Neural cell (in vitro differentiated cells): ENCODE measurements around the gene ALDH7A1. TPM values are rescaled to one million over a fixed set of nuclear protein-coding genes. Genes with fewer than 3 reads are reported as not detected.

Experiments used
- H2AFZ ChIP-seq: fragments of 200-600, 300-800 bp; sonication (generic), shearing (Covaris generic); 2 replicates; pipeline ENCODE4 v1.6.0; 2014; ENCODE audit warnings: low read depth, mild to moderate bottlenecking, antibody characterized with exemption, low read length, moderate library complexity
- H3F3A ChIP-seq: fragments of 200-600 bp; shearing (Covaris generic); 2 replicates; pipeline ENCODE4 v1.6.1; 2016; ENCODE audit warnings: mild to moderate bottlenecking, moderate library complexity, mixed read lengths, antibody characterized with exemption, low read length; ENCODE audit not compliant: insufficient read depth, poor library complexity, severe bottlenecking
- H3K27ac ChIP-seq: fragments of 200-600, 300-800 bp; sonication (generic), shearing (Covaris generic); 2 replicates; pipeline ENCODE4 v1.5.1; 2014; ENCODE audit warnings: mild to moderate bottlenecking, low read length, moderate library complexity
- H3K27me3 ChIP-seq: fragments of 300-800, 200-600 bp; sonication (generic), shearing (Covaris generic); 2 replicates; pipeline ENCODE4 v1.6.0; 2014; ENCODE audit warnings: mild to moderate bottlenecking, low read depth, low read length, moderate library complexity; ENCODE audit not compliant: insufficient read depth
- H3K36me3 ChIP-seq: fragments of 300-800, 200-600 bp; sonication (generic), shearing (Covaris generic); 2 replicates; pipeline ENCODE4 v1.5.1; 2014; ENCODE audit warnings: mild to moderate bottlenecking, antibody characterized with exemption, low read length, moderate library complexity; ENCODE audit not compliant: insufficient read depth
- H3K4me2 ChIP-seq: fragments of 300-800, 200-600 bp; sonication (generic), shearing (Covaris generic); 2 replicates; pipeline ENCODE4 v1.6.0; 2014; ENCODE audit warnings: mild to moderate bottlenecking, low read length
- H3K4me3 ChIP-seq: fragments of 300-800, 200-600 bp; sonication (generic), shearing (Covaris generic); 2 replicates; pipeline ENCODE4 v1.5.1; 2014; ENCODE audit warnings: mild to moderate bottlenecking, low read length, moderate library complexity
- H3K79me2 ChIP-seq: fragments of 200-600 bp; shearing (Covaris generic); replicated peaks from 2 replicates; pipeline ENCODE4 v1.6.0; 2014; ENCODE audit warnings: mild to moderate bottlenecking, low read length, moderate library complexity; ENCODE audit not compliant: insufficient read depth
- H3K9ac ChIP-seq: fragments of 300-800, 200-600 bp; sonication (generic), shearing (Covaris generic); 2 replicates; pipeline ENCODE4 v1.6.1; 2016; ENCODE audit warnings: mild to moderate bottlenecking, low read length, mixed read lengths
- H3K9me2 ChIP-seq: fragments of 200-600 bp; shearing (Covaris generic); 2 replicates; pipeline ENCODE4 v1.6.1; 2016; ENCODE audit warnings: mild to moderate bottlenecking, low read length, mixed read lengths; ENCODE audit not compliant: insufficient read depth
- H3K9me3 ChIP-seq: fragments of 200-600, 300-800 bp; sonication (generic), shearing (Covaris generic); 2 replicates; pipeline ENCODE4 v1.6.1; 2016; ENCODE audit warnings: mild to moderate bottlenecking, mixed run types, low read length, moderate library complexity, mixed read lengths
- H4K20me1 ChIP-seq: fragments of 200-600 bp; shearing (Covaris generic); 2 replicates; pipeline ENCODE4 v1.6.1; 2016; ENCODE audit warnings: mild to moderate bottlenecking, mixed run types; ENCODE audit not compliant: insufficient read depth
- EP300 ChIP-seq: fragments of 450-650 bp; conservative IDR thresholded peaks from 2 replicates; pipeline ENCODE4 v1.6.1; 2014; ENCODE audit warnings: antibody characterized with exemption, mild to moderate bottlenecking, moderate library complexity; ENCODE audit not compliant: poor library complexity, severe bottlenecking
- EZH2 ChIP-seq: fragments of 200-600, 300-800 bp; shearing (Covaris generic), sonication (generic); IDR thresholded peaks from 2 replicates; pipeline ENCODE4 v1.6.1; 2014; ENCODE audit warnings: antibody characterized with exemption, low read length, borderline replicate concordance, mild to moderate bottlenecking; ENCODE audit not compliant: insufficient read depth, poor library complexity, severe bottlenecking
- MXI1 ChIP-seq: fragments of 450-650 bp; conservative IDR thresholded peaks from 2 replicates; pipeline ENCODE4 v1.6.1; 2014; ENCODE audit warnings: antibody characterized with exemption, mild to moderate bottlenecking; ENCODE audit not compliant: poor library complexity, severe bottlenecking
- POLR2AphosphoS5 ChIP-seq: IDR thresholded peaks from 2 replicates; pipeline ENCODE4 v1.6.1; 2012
- RAD21 ChIP-seq: fragments of 450-650 bp; conservative IDR thresholded peaks from 2 replicates; pipeline ENCODE4 v1.6.1; 2014; ENCODE audit warnings: antibody characterized with exemption, mild to moderate bottlenecking, moderate library complexity
- SMC3 ChIP-seq: fragments of 450-650 bp; conservative IDR thresholded peaks from 2 replicates; pipeline ENCODE4 v1.6.1; 2014; ENCODE audit warnings: antibody characterized with exemption, mild to moderate bottlenecking, moderate library complexity; ENCODE audit not compliant: poor library complexity
- TAF1 ChIP-seq: IDR thresholded peaks from 2 replicates; pipeline ENCODE4 v1.6.1; 2012; ENCODE audit warnings: low read depth
- polyA plus RNA-seq: library from polyadenylated mRNA; depleted of rRNA; stranded (reverse); fragments of >200 nt; gene quantifications from 2 replicates; pipeline ENCODE4 v1.2.3, GENCODE V29; 2014
- TF ChIP-seq, protein P1 (sequence below): fragments of 450-650 bp; IDR thresholded peaks from 2 replicates; pipeline ENCODE4 v1.5.1; 2014; ENCODE audit warnings: antibody characterized with exemption, mild to moderate bottlenecking, moderate library complexity; ENCODE audit not compliant: poor library complexity, severe bottlenecking
- TF ChIP-seq, protein P2 (sequence below): IDR thresholded peaks from 2 replicates; pipeline ENCODE4 v1.6.1; 2012; ENCODE audit warnings: borderline replicate concordance

The ALDH7A1 gene
- polyA plus RNA-seq, 1 donor from 2014 or later: 23.4 TPM

DNA sequence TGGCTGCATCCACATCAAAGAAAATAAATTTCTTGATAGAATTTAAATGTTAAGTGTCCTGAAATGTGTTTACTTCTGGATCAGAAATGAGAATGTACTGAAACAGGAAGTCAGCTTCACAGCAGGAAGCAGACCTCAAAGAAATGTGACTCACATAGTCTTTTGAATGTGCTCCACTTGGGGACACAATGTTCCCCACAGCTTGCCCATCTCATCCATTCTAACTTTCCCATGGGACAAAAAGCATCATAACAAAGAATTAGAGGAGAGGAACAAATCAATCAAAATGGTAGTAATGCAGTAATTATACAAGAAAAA lies 86.1 kb downstream of the ALDH7A1 start:
- H3K9ac ChIP-seq: no peak overlapping the region
- TF ChIP-seq, protein P1, sequence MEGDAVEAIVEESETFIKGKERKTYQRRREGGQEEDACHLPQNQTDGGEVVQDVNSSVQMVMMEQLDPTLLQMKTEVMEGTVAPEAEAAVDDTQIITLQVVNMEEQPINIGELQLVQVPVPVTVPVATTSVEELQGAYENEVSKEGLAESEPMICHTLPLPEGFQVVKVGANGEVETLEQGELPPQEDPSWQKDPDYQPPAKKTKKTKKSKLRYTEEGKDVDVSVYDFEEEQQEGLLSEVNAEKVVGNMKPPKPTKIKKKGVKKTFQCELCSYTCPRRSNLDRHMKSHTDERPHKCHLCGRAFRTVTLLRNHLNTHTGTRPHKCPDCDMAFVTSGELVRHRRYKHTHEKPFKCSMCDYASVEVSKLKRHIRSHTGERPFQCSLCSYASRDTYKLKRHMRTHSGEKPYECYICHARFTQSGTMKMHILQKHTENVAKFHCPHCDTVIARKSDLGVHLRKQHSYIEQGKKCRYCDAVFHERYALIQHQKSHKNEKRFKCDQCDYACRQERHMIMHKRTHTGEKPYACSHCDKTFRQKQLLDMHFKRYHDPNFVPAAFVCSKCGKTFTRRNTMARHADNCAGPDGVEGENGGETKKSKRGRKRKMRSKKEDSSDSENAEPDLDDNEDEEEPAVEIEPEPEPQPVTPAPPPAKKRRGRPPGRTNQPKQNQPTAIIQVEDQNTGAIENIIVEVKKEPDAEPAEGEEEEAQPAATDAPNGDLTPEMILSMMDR: no peak
- TF ChIP-seq MXI1 (no peak), POLR2AphosphoS5 (no peak), SMC3 (no peak), RAD21 (no peak), EZH2 (no peak), TAF1 (no peak), EP300 (no peak)
- TF ChIP-seq, protein P2, sequence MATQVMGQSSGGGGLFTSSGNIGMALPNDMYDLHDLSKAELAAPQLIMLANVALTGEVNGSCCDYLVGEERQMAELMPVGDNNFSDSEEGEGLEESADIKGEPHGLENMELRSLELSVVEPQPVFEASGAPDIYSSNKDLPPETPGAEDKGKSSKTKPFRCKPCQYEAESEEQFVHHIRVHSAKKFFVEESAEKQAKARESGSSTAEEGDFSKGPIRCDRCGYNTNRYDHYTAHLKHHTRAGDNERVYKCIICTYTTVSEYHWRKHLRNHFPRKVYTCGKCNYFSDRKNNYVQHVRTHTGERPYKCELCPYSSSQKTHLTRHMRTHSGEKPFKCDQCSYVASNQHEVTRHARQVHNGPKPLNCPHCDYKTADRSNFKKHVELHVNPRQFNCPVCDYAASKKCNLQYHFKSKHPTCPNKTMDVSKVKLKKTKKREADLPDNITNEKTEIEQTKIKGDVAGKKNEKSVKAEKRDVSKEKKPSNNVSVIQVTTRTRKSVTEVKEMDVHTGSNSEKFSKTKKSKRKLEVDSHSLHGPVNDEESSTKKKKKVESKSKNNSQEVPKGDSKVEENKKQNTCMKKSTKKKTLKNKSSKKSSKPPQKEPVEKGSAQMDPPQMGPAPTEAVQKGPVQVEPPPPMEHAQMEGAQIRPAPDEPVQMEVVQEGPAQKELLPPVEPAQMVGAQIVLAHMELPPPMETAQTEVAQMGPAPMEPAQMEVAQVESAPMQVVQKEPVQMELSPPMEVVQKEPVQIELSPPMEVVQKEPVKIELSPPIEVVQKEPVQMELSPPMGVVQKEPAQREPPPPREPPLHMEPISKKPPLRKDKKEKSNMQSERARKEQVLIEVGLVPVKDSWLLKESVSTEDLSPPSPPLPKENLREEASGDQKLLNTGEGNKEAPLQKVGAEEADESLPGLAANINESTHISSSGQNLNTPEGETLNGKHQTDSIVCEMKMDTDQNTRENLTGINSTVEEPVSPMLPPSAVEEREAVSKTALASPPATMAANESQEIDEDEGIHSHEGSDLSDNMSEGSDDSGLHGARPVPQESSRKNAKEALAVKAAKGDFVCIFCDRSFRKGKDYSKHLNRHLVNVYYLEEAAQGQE: no peak
- no peaks in the 10 kb centered on the region for H3K36me3 ChIP-seq
- H3K9me3 ChIP-seq: no peaks in the 10 kb centered on the region
- no peaks in the 10 kb centered on the region for H3K9me2 ChIP-seq
- H3K4me2 ChIP-seq: no peak overlapping the region
- no peaks in the 10 kb centered on the region for H3K79me2 ChIP-seq
- no peak overlapping the region for H3K4me3 ChIP-seq
- H4K20me1 ChIP-seq: no peaks in the 10 kb centered on the region
- H2AFZ ChIP-seq: no peak overlapping the region
- peaks cover 6% of the 10 kb centered on the region for H3F3A ChIP-seq
- H3K27me3 ChIP-seq: no peaks in the 10 kb centered on the region
- H3K27ac ChIP-seq: no peak overlapping the region

DNA sequence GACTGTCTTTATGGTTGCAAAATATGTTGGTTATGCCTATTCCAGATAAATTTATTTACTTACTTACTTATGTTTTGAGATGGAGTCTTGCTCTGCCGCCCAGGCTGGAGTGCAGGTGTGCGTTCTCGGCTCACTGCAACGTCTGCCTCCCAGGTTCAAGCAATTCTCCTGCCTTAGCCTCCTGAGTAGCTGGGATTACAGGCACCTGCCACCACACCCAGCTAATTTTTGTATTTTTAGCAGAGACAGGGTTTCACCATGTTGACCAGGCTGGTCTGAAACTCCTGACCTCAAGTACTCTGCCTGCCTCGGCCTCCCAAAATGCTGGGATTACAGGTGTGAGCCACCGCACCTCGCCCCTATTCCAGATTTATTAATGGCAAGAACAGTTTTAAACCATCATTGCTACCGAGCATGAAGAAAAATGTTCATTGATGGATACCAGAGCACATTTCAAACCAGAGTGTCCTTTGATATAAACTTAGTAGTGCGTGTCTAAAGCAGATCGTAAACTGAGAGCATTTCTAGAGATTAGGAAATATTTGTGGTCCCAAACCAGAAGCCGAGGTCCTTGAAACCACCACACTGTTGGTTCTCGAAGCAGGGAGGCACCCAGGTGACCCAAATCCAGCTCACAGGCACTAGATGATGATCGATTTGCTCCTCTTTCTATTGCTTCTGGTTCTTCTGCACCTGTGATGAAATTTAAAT lies 86.6 kb downstream of the ALDH7A1 start:
- Histone ChIP-seq H2AFZ (no peak overlapping the region), H3K4me2 (no peak overlapping the region), H3K36me3 (no peaks in the 10 kb centered on the region), H3K4me3 (no peak overlapping the region), H3K9ac (no peak overlapping the region), H3K9me3 (no peaks in the 10 kb centered on the region), H4K20me1 (no peaks in the 10 kb centered on the region), H3K9me2 (no peaks in the 10 kb centered on the region), H3K27me3 (no peaks in the 10 kb centered on the region), H3K27ac (no peak overlapping the region), H3F3A (peaks cover 6% of the 10 kb centered on the region), H3K79me2 (no peaks in the 10 kb centered on the region)
- TF ChIP-seq, protein P1: no peak
- no peak for TF ChIP-seq EZH2
- TF ChIP-seq POLR2AphosphoS5: no peak
- TF ChIP-seq, protein P2: no peak
- no peak for TF ChIP-seq EP300
- no peak for TF ChIP-seq SMC3
- TF ChIP-seq RAD21: no peak
- no peak for TF ChIP-seq TAF1
